Nephron (organoid): Measurements from ENCODE around the gene USO1.

Experiments
- H3K27ac Mint-ChIP-seq, 3 experiments: 2 replicates each; pipeline ENCODE4 v1.8.0; 2020; ENCODE audit warnings: mixed read lengths in 3 of 3, mild to moderate bottlenecking in 2 of 3, moderate library complexity in 1 of 3
- H3K27me3 Mint-ChIP-seq: 2 replicates; pipeline ENCODE4 v1.8.0; 2021; ENCODE audit warnings: low read depth, mild to moderate bottlenecking, moderate library complexity, mixed read lengths
- H3K36me3 Mint-ChIP-seq: 2 replicates; pipeline ENCODE4 v1.8.0; 2020; ENCODE audit warnings: low read depth, mixed read lengths
- H3K4me1 Mint-ChIP-seq: 2 replicates; pipeline ENCODE4 v1.8.0; 2020; ENCODE audit warnings: mixed read lengths
- H3K4me3 Mint-ChIP-seq, 3 experiments: 2 replicates each; pipeline ENCODE4 v1.8.0; 2020; ENCODE audit warnings: mild to moderate bottlenecking in 3 of 3, mixed read lengths in 3 of 3, moderate library complexity in 2 of 3
- H3K9me3 Mint-ChIP-seq: 2 replicates; pipeline ENCODE4 v1.8.0; 2020; ENCODE audit warnings: mixed read lengths
- CTCF ChIP-seq, 3 experiments: fragments of 200-600 bp; sonication (generic); IDR thresholded peaks; one replicate each; pipeline ENCODE4 v1.5.0; 2021; ENCODE audit warnings: antibody characterized with exemption in 3 of 3; ENCODE audit not compliant: unreplicated experiment in 3 of 3

The USO1 gene

GRCh38 chr4:75737398-75737797, 13.0 kb downstream of the USO1 start:
- peaks cover 13% of the 10 kb centered on the region for H3K9me3 Mint-ChIP-seq
- no peaks in the 10 kb centered on the region for H3K27me3 Mint-ChIP-seq
- H3K4me1 Mint-ChIP-seq = peaks cover 8% of the 10 kb centered on the region
- TF ChIP-seq CTCF (IDR thresholded peaks at IDR 0.05; ENCODE audit: unreplicated experiment in 3 of 3) = no peak
- peaks cover 33% of the 10 kb centered on the region for H3K36me3 Mint-ChIP-seq
- no peak overlapping the region for H3K4me3 Mint-ChIP-seq
- H3K27ac Mint-ChIP-seq = no peak overlapping the region

GRCh38 chr4:75741027-75741426, 16.6 kb downstream of the USO1 start:
- Mint-ChIP-seq H3K4me3 (no peak overlapping the region), H3K27me3 (no peaks in the 10 kb centered on the region), H3K4me1 (peaks cover 16% of the 10 kb centered on the region), H3K27ac (no peak overlapping the region), H3K9me3 (no peaks in the 10 kb centered on the region), H3K36me3 (peaks cover 15% of the 10 kb centered on the region)
- no peak for TF ChIP-seq CTCF (IDR thresholded peaks at IDR 0.05; ENCODE audit: unreplicated experiment in 3 of 3)

GRCh38 chr4:75742451-75742850, 18.1 kb downstream of the USO1 start:
- Mint-ChIP-seq H3K27me3 (no peaks in the 10 kb centered on the region), H3K27ac (no peak overlapping the region), H3K4me3 (no peak overlapping the region)

GRCh38 chr4:75745161-75745560, 20.8 kb downstream of the USO1 start:
- H3K4me3 Mint-ChIP-seq = no peak overlapping the region
- H3K4me1 Mint-ChIP-seq = peaks cover 10% of the 10 kb centered on the region
- peaks cover 11% of the 10 kb centered on the region for H3K36me3 Mint-ChIP-seq
- H3K9me3 Mint-ChIP-seq = no peaks in the 10 kb centered on the region
- peak overlapping the region in 1 of 3 experiments; percentile 14 for H3K27ac Mint-ChIP-seq
- no peak for TF ChIP-seq CTCF (IDR thresholded peaks at IDR 0.05; ENCODE audit: unreplicated experiment in 3 of 3)
- no peaks in the 10 kb centered on the region for H3K27me3 Mint-ChIP-seq

More at GRCh38 chr4:75742451-75742850, 18.1 kb downstream of the USO1 start:
- no peak for TF ChIP-seq CTCF (IDR thresholded peaks at IDR 0.05; ENCODE audit: unreplicated experiment in 3 of 3)
- Mint-ChIP-seq H3K36me3 (peaks cover 11% of the 10 kb centered on the region), H3K4me1 (peaks cover 11% of the 10 kb centered on the region), H3K9me3 (no peaks in the 10 kb centered on the region)

GRCh38 chr4:75745721-75746199, 21.4 kb downstream of the USO1 start:
- H3K27me3 Mint-ChIP-seq = no peaks in the 10 kb centered on the region
- no peak for TF ChIP-seq CTCF (IDR thresholded peaks at IDR 0.05; ENCODE audit: unreplicated experiment in 3 of 3)

GRCh38 chr4:75752637-75753036, 28.3 kb downstream of the USO1 start:
- no peaks in the 10 kb centered on the region for H3K4me1 Mint-ChIP-seq
- H3K36me3 Mint-ChIP-seq = peaks cover 33% of the 10 kb centered on the region
- no peak overlapping the region for H3K4me3 Mint-ChIP-seq
- peaks cover 3% of the 10 kb centered on the region for H3K9me3 Mint-ChIP-seq
- no peak overlapping the region for H3K27ac Mint-ChIP-seq
- H3K27me3 Mint-ChIP-seq = no peaks in the 10 kb centered on the region
- TF ChIP-seq CTCF (IDR thresholded peaks at IDR 0.05; ENCODE audit: unreplicated experiment in 3 of 3) = no peak

More at GRCh38 chr4:75745721-75746199, 21.4 kb downstream of the USO1 start:
- peaks cover 11% of the 10 kb centered on the region for H3K36me3 Mint-ChIP-seq
- H3K9me3 Mint-ChIP-seq = no peaks in the 10 kb centered on the region
- no peak overlapping the region for H3K4me3 Mint-ChIP-seq
- no peak overlapping the region for H3K27ac Mint-ChIP-seq
- peaks cover 10% of the 10 kb centered on the region for H3K4me1 Mint-ChIP-seq
